HepG2 (cell line): ENCODE measurements around the gene MIA. TPM values are rescaled to one million over a fixed set of nuclear protein-coding genes. Genes with fewer than 3 reads are reported as not detected.
A peak's percentile ranks its signal among the peaks of the same experiment; 100 is the strongest.

Source experiments
- AGO2 ChIP-seq: fragments of 200-400 bp; formaldehyde crosslinking; optimal IDR thresholded peaks from 2 replicates; pipeline ENCODE3; 2017; ENCODE audit warnings: mild to moderate bottlenecking, low read depth, low read length, moderate library complexity
- HDAC2 ChIP-seq: sonication (generic); formaldehyde crosslinking; IDR thresholded peaks from 2 replicates; pipeline ENCODE4 v1.4.0; 2020; ENCODE audit warnings: missing genetic modification reagents
- NKX3-1 ChIP-seq: sonication (generic); formaldehyde crosslinking; IDR thresholded peaks from 2 replicates; pipeline ENCODE4 v1.5.0; 2020; ENCODE audit warnings: missing genetic modification reagents
- NR2C2 ChIP-seq: sonication (generic); formaldehyde crosslinking; IDR thresholded peaks from 2 replicates; pipeline ENCODE4 v1.4.0; 2020; ENCODE audit warnings: missing genetic modification reagents, mild to moderate bottlenecking, moderate library complexity, borderline replicate concordance
- PLRG1 ChIP-seq: fragments of 450-650 bp; conservative IDR thresholded peaks from 2 replicates; pipeline ENCODE4 v1.6.1; 2016
- RAD21 ChIP-seq: fragments of 450-650 bp; formaldehyde crosslinking; IDR thresholded peaks from 2 replicates; pipeline ENCODE4 v1.5.0; 2020; ENCODE audit warnings: mild to moderate bottlenecking
- THRA ChIP-seq: sonication (generic); formaldehyde crosslinking; IDR thresholded peaks from 2 replicates; pipeline ENCODE4 v1.4.0; 2020; ENCODE audit warnings: missing genetic modification reagents, borderline replicate concordance
- ZNF510 ChIP-seq: sonication (generic); formaldehyde crosslinking; IDR thresholded peaks from 2 replicates; pipeline ENCODE4 v1.4.0; 2020; ENCODE audit warnings: low read depth, mild to moderate bottlenecking, missing genetic modification reagents
- ZNF644 ChIP-seq: IDR thresholded peaks from 2 replicates; pipeline ENCODE4 v1.6.1; 2016; ENCODE audit warnings: low read depth
- ZNF761 ChIP-seq: sonication (generic); formaldehyde crosslinking; conservative IDR thresholded peaks from 2 replicates; pipeline ENCODE4 v1.4.0; 2020; ENCODE audit warnings: mild to moderate bottlenecking, missing genetic modification reagents
- polyA plus RNA-seq, 8 experiments: library from polyadenylated mRNA; depleted of rRNA in 3 of 8; stranded (reverse) in 7 of 8; unstranded in 1 of 8; fragments of >200 nt; fragmentation: Illumina TruSeq in 4 of 8; extraction: Trizol in 4 of 8; gene quantifications; 2 replicates each; pipeline versions ENCODE4 v1.2.1 to v1.2.3, GENCODE V29; 2011 to 2016; ENCODE audit warnings: low read depth in 4 of 8, missing spikeins in 1 of 8, mixed read lengths in 1 of 8; ENCODE audit not compliant: insufficient read depth in 1 of 8
- total RNA-seq, 5 experiments: library from RNA; depleted of rRNA; stranded (reverse); fragments of >200 nt; fragmentation: Illumina TruSeq; extraction: Trizol; gene quantifications; 2 replicates each; pipeline ENCODE4 v1.2.3, GENCODE V29; 2016; ENCODE audit warnings: low read depth in 1 of 5
- TF ChIP-seq, protein P1 (sequence below): sonication (generic); formaldehyde crosslinking; IDR thresholded peaks from 2 replicates; pipeline ENCODE4 v1.4.0; 2020; ENCODE audit warnings: mild to moderate bottlenecking, missing genetic modification reagents
- TF ChIP-seq, protein P2 (sequence below): sonication (generic); formaldehyde crosslinking; IDR thresholded peaks from 2 replicates; pipeline ENCODE4 v1.5.0; 2020; ENCODE audit warnings: mild to moderate bottlenecking, missing genetic modification reagents
- TF ChIP-seq, protein P3 (sequence below): sonication (generic); formaldehyde crosslinking; IDR thresholded peaks from 2 replicates; pipeline ENCODE4 v1.4.0; 2020; ENCODE audit warnings: missing genetic modification reagents, borderline replicate concordance

MIA gene
- total and polyA plus RNA-seq, 2 of the 13 experiments (the other 11 are each of a cell fraction or from before 2014, with no cell fraction given): 0.61 TPM; not detected in 1

DNA sequence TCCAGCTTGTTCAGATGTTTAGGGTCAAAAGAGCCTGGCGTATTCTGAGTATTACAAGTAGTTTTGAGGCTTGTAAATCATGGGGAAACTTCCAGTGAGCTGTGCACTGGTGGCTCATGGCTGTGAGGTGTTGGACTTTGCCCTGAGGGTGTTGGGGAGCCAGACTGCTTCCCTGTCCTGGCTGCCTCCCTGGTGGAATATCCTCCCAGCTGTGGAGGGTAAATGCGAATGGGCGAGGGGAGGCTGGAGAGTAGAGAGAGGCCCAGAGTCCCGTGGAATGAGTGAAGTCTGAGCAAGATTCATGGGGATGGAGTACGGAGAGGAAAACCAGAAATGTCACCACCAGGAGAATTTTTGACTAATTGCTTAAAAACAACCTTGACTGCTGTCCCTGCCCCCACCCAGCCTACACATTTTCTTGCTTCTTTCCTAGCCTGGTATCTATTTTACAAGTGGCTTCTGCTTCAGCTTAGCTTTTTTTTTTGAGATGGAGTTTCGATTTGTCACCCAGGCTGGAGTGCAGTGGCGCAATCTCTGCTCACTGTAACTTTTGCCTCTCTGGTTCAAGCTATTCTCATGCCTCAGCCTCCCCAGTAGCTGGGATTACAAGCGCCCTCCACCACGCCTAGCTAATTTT is 20.6 kb upstream of the MIA start (continued):
- TF ChIP-seq, protein P1, sequence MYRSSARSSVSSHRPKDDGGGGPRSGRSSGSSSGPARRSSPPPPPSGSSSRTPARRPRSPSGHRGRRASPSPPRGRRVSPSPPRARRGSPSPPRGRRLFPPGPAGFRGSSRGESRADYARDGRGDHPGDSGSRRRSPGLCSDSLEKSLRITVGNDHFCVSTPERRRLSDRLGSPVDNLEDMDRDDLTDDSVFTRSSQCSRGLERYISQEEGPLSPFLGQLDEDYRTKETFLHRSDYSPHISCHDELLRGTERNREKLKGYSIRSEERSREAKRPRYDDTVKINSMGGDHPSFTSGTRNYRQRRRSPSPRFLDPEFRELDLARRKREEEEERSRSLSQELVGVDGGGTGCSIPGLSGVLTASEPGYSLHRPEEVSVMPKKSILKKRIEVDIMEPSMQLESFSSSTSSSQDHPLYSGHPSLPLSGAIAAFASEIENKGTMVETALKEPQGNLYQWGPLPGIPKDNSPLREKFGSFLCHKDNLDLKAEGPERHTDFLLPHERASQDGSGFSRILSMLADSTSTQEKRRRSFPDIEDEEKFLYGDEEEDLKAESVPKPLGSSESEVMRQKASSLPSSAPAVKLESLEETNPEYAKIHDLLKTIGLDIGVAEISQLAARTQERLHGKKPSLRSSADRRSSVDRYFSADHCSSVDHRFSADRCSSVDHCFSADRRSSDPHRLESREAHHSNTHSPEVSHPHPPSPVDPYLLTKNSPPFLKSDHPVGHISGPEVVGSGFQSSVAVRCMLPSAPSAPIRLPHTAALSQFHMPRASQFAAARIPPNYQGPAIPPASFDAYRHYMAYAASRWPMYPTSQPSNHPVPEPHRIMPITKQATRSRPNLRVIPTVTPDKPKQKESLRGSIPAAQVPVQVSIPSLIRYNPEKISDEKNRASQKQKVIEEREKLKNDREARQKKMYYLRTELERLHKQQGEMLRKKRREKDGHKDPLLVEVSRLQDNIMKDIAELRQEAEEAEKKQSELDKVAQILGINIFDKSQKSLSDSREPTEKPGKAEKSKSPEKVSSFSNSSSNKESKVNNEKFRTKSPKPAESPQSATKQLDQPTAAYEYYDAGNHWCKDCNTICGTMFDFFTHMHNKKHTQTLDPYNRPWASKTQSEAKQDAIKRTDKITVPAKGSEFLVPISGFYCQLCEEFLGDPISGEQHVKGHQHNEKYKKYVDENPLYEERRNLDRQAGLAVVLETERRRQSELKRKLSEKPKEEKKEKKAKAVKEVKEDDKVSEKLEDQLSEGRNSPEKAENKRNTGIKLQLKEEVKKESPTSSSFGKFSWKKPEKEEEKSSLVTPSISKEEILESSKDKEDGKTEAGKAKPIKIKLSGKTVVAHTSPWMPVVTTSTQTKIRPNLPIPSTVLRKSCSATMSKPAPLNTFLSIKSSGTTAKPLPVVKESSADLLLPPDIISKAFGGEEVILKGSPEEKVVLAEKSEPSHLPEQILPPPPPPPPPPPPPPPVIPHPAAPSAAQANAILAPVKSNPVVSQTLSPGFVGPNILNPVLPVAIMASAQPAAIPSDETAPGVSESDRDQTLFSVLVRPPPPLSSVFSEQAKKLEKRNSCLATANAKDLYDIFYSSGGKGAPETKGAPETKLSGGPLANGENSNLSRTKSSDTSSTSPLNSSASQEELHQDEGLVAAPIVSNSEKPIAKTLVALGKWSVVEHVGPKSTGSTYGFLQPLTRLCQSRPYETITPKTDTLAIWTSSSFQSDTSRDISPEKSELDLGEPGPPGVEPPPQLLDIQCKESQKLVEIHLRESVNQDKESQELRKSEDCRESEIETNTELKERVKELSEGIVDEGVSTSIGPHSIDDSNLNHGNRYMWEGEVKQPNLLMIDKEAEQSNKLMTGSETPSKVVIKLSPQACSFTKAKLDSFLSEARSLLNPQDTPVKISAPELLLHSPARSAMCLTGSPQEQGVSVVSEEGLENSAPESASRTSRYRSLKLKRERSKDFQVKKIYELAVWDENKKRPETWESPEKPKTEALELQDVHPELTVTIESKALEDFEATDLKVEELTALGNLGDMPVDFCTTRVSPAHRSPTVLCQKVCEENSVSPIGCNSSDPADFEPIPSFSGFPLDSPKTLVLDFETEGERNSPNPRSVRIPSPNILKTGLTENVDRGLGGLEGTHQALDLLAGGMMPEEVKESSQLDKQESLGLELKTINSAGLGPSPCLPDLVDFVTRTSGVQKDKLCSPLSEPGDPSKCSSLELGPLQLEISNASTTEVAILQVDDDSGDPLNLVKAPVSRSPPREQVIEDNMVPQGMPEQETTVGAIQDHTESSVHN (CRISPR knock-in tag): no peak
- TF ChIP-seq PLRG1: no peak
- peak; percentile 69; the same call in 1 of the 2 replicates for TF ChIP-seq ZNF761
- 0 out of 2 replicates have a peak, but pooled peaks have one; percentile 28 for TF ChIP-seq NR2C2 (CRISPR knock-in tag)
- TF ChIP-seq, protein P2, sequence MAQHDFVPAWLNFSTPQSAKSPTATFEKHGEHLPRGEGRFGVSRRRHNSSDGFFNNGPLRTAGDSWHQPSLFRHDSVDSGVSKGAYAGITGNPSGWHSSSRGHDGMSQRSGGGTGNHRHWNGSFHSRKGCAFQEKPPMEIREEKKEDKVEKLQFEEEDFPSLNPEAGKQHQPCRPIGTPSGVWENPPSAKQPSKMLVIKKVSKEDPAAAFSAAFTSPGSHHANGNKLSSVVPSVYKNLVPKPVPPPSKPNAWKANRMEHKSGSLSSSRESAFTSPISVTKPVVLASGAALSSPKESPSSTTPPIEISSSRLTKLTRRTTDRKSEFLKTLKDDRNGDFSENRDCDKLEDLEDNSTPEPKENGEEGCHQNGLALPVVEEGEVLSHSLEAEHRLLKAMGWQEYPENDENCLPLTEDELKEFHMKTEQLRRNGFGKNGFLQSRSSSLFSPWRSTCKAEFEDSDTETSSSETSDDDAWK (CRISPR knock-in tag): no peak
- TF ChIP-seq HDAC2 (CRISPR knock-in tag): 0 out of 2 replicates have a peak, but pooled peaks have one; percentile 13
- no peak for TF ChIP-seq NKX3-1
- TF ChIP-seq RAD21 (CRISPR knock-in tag): peak; percentile 40; the same call in 1 of the 2 replicates
- TF ChIP-seq, protein P3, sequence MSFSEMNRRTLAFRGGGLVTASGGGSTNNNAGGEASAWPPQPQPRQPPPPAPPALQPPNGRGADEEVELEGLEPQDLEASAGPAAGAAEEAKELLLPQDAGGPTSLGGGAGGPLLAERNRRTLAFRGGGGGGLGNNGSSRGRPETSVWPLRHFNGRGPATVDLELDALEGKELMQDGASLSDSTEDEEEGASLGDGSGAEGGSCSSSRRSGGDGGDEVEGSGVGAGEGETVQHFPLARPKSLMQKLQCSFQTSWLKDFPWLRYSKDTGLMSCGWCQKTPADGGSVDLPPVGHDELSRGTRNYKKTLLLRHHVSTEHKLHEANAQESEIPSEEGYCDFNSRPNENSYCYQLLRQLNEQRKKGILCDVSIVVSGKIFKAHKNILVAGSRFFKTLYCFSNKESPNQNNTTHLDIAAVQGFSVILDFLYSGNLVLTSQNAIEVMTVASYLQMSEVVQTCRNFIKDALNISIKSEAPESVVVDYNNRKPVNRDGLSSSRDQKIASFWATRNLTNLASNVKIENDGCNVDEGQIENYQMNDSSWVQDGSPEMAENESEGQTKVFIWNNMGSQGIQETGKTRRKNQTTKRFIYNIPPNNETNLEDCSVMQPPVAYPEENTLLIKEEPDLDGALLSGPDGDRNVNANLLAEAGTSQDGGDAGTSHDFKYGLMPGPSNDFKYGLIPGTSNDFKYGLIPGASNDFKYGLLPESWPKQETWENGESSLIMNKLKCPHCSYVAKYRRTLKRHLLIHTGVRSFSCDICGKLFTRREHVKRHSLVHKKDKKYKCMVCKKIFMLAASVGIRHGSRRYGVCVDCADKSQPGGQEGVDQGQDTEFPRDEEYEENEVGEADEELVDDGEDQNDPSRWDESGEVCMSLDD: peak; percentile 43; the same call in 1 of the 2 replicates
- TF ChIP-seq THRA (CRISPR knock-in tag): peak; percentile 21; the same call in 1 of the 2 replicates
- 0 out of 2 replicates have a peak, but pooled peaks have one; percentile 64 for TF ChIP-seq ZNF510 (CRISPR knock-in tag)
- TF ChIP-seq AGO2: no peak
- TF ChIP-seq ZNF644 (CRISPR knock-in tag): peak; percentile 61; the same call in 1 of the 2 replicates
